Ecto neural progenitor cell (in vitro differentiated cells): ENCODE results near the gene CDH2.

ENCODE experiments used
- DNase-seq: peaks from one replicate; pipeline ENCODE4 v3.0.0-alpha.2; 2018; ENCODE audit warnings: low spot score

Gene CDH2

DNA sequence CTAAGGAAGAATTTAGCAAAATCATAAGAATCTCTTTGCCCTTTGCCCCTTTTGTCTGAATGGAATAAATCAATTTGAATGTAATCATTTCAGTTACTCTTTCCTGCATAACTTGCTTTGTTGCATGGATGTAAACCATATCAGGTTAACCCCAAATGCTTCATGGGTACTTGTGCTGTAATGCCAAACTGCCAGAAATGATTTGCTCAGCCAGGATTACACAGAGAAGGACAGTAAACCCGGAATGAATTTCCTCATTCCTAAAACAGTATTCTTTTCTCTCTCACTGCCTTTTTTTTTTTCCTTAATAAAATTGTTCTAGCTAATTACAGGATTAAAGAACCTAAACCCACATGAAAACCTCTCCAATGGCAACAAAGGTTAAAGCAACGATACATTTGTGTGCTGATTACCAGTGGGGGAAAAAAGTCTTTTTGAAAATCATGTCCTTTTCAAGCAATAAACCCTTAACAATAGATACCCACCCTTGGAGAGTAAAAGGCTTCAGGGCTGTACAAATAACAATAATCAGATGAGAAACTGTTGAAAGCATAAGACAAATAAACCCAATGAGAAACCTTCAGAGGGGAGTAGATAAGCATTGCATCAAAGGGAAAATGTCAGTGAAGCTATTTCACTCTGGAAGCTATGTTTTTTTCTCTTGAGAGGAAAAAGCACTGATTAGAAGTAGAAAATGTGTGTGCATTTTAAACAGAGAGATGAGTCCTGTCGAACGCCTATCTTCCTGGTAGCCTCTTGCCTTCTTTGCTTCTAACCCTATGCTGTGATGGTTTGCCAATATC lies 275.3 kb downstream of the CDH2 start:
- DNase-seq = no peak
